22Rv1 (cell line): ENCODE data around the gene EHBP1.

Source experiments
- ZFX ChIP-seq: fragments of 450-650 bp; IDR thresholded peaks from 2 replicates; pipeline ENCODE4 v1.6.1; 2017; ENCODE audit warnings: antibody characterized with exemption, borderline replicate concordance
- TF ChIP-seq, protein P1 (sequence below): fragments of 450-650 bp; IDR thresholded peaks from 2 replicates; pipeline ENCODE4 v1.5.1; 2017; ENCODE audit warnings: mild to moderate bottlenecking

DNA sequence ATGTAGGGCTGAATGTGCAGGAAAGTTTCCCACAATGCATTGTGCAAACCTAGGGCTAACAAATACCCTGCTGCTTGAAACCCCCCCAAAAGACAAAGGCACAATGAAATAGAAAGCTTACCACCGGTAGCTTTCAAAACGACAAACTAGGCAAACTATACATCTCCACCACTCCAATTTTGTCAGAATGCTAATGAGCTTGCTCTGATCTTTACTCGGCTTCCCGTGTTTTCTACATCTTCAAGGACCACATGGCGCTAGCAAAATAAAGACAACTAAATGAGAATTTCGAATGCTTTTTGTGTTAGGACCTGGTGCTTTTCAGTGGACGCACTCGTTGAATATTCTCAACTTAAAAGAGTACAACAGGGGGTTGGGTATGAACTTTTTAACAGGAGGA lies 307.9 kb downstream of the EHBP1 start:
- TF ChIP-seq, protein P1, sequence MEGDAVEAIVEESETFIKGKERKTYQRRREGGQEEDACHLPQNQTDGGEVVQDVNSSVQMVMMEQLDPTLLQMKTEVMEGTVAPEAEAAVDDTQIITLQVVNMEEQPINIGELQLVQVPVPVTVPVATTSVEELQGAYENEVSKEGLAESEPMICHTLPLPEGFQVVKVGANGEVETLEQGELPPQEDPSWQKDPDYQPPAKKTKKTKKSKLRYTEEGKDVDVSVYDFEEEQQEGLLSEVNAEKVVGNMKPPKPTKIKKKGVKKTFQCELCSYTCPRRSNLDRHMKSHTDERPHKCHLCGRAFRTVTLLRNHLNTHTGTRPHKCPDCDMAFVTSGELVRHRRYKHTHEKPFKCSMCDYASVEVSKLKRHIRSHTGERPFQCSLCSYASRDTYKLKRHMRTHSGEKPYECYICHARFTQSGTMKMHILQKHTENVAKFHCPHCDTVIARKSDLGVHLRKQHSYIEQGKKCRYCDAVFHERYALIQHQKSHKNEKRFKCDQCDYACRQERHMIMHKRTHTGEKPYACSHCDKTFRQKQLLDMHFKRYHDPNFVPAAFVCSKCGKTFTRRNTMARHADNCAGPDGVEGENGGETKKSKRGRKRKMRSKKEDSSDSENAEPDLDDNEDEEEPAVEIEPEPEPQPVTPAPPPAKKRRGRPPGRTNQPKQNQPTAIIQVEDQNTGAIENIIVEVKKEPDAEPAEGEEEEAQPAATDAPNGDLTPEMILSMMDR, result no peak
- TF ChIP-seq ZFX, result no peak
